Uterus (tissue), 4 donors: ENCODE results near the gene CHCHD3. TPM values are rescaled to one million over a fixed set of nuclear protein-coding genes. Genes with fewer than 3 reads are reported as not detected.
"Not testable (repeated sequence)": the region's sequence is repeated elsewhere in the genome, so short reads cannot be mapped to it uniquely, and the experiment has no call there.

ENCODE experiments used
- DNase-seq, 2 donors: peaks; one replicate each; pipeline ENCODE4 v3.0.0-alpha.2; 2019 to 2020
- H3K27ac ChIP-seq, 2 donors: fragments of 200-600 bp; sonication (generic); 1 replicate in 1 of 2; 2 replicates in 1 of 2; pipeline ENCODE4 v1.5.1; 2016 to 2018
- H3K27me3 ChIP-seq, 2 donors: fragments of 200-600 bp; sonication (generic); one replicate each; pipeline ENCODE4 v1.5.1; 2018 to 2019; ENCODE audit warnings: control low read depth in 1 of 2
- H3K36me3 ChIP-seq, 2 donors: fragments of 200-600 bp; sonication (generic); one replicate each; pipeline ENCODE4 v1.5.1; 2019; ENCODE audit warnings: control low read depth in 1 of 2
- H3K4me1 ChIP-seq, 2 donors: fragments of 200-600 bp; sonication (generic); one replicate each; pipeline ENCODE4 v1.5.1; 2018 to 2019; ENCODE audit warnings: control low read depth in 1 of 2
- H3K4me3 ChIP-seq, 2 donors: fragments of 200-600 bp; sonication (generic); 1 replicate in 1 of 2; 2 replicates in 1 of 2; pipeline ENCODE4 v1.5.1; 2018 to 2019; ENCODE audit warnings: mild to moderate bottlenecking in 1 of 2
- H3K9me3 ChIP-seq, 2 donors: fragments of 200-600 bp; sonication (generic); one replicate each; pipeline ENCODE4 v1.5.1; 2019; ENCODE audit warnings: control low read depth in 1 of 2
- POLR2A ChIP-seq, 2 donors: fragments of 450-650 bp; IDR thresholded peaks; one replicate each; pipeline ENCODE4 v1.6.1; 2016; ENCODE audit warnings: antibody characterized with exemption in 2 of 2, mild to moderate bottlenecking in 1 of 2, moderate library complexity in 1 of 2
- intact Hi-C: fragments of 100-400 bp; cut with DNase I; formaldehyde crosslinking; loops from one replicate; pipeline ENCODE4 v1.15.1; 2023; ENCODE audit warnings: low total_unique reads
- total RNA-seq, 4 donors: library from RNA; depleted of rRNA in 3 of 4; stranded (reverse); fragments of >200 nt in 3 of 4; gene quantifications; one replicate each; pipeline versions ENCODE4 v1.1.0 to v1.2.4, GENCODE V29; 2014 to 2023
- TF ChIP-seq, protein P1 (sequence below), 4 experiments: fragments of 200-600 bp in 2 of 4; fragments of 450-650 bp in 2 of 4; sonication (generic) in 2 of 4; IDR thresholded peaks; one replicate each; pipeline ENCODE4 v1.5.1; 2016 to 2019; ENCODE audit warnings: antibody characterized with exemption in 4 of 4, mild to moderate bottlenecking in 2 of 4, moderate library complexity in 1 of 4
- donor health status: DM: yes; HTN: yes; CAD: no.

CHCHD3 gene
- total RNA-seq, 4 donors from 2014 or later: 43.5 to 61.0 (median 47.6) TPM

DNA sequence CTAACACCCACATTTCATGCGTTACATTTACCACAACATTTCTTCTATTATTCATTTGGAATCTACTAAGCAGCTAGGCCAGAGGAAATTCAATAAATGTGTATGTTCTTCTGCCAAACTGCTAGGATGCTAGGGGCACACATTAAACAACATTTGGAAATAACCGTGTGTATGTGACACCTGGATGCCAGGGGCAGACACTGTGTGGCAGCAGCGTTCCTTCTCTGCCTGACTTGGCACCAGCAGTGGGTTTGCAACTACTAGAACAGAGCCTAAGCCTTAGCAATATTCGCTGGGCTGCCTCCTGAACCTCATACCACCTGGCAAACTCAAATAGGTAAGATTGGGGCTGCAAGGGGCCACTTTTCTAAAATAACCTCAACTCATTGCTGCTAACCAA lies 182.1 kb downstream of the CHCHD3 start:
- intact Hi-C loops: no loop called here
- TF ChIP-seq POLR2A (IDR thresholded peaks at IDR 0.05): no peak
- TF ChIP-seq, protein P1, sequence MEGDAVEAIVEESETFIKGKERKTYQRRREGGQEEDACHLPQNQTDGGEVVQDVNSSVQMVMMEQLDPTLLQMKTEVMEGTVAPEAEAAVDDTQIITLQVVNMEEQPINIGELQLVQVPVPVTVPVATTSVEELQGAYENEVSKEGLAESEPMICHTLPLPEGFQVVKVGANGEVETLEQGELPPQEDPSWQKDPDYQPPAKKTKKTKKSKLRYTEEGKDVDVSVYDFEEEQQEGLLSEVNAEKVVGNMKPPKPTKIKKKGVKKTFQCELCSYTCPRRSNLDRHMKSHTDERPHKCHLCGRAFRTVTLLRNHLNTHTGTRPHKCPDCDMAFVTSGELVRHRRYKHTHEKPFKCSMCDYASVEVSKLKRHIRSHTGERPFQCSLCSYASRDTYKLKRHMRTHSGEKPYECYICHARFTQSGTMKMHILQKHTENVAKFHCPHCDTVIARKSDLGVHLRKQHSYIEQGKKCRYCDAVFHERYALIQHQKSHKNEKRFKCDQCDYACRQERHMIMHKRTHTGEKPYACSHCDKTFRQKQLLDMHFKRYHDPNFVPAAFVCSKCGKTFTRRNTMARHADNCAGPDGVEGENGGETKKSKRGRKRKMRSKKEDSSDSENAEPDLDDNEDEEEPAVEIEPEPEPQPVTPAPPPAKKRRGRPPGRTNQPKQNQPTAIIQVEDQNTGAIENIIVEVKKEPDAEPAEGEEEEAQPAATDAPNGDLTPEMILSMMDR (IDR thresholded peaks at IDR 0.05): no peak
- no peak for DNase-seq
- Histone ChIP-seq H3K4me1 (no peaks in the 10 kb centered on the region), H3K27ac (no peak overlapping the region), H3K36me3 (no peaks in the 10 kb centered on the region), H3K9me3 (no peaks in the 10 kb centered on the region), H3K4me3 (no peak overlapping the region), H3K27me3 (no peaks in the 10 kb centered on the region)

DNA sequence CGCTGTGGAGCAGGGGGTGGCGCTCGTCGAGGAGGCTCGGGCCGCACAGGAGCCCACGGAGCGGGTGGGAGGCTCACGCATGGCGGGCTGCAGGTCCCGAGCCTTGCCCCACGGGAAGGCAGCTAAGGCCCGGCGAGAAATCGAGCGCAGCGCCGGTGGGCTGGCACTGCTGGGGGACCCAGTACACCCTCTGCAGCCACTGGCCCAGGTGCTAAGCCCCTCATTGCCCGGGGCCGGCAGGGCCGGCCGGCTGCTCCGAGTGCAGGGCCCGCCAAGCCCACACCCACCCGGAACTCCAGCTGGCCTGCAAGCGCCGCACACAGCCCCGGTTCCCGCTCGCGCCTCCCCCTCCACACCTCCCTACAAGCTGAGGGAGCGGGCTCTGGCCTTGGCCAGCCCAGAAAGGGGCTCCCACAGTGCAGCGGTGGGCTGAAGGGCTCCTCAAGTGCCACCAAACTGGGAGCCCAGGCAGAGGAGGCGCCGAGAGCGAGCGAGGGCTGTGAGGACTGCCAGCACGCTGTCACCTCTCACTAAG lies 183.2 kb downstream of the CHCHD3 start:
- DNase-seq, H3K36me3 ChIP-seq, H3K27ac ChIP-seq, H3K9me3 ChIP-seq, H3K4me1 ChIP-seq, H3K27me3 ChIP-seq, H3K4me3 ChIP-seq, intact Hi-C loops: not testable (repeated sequence)

DNA sequence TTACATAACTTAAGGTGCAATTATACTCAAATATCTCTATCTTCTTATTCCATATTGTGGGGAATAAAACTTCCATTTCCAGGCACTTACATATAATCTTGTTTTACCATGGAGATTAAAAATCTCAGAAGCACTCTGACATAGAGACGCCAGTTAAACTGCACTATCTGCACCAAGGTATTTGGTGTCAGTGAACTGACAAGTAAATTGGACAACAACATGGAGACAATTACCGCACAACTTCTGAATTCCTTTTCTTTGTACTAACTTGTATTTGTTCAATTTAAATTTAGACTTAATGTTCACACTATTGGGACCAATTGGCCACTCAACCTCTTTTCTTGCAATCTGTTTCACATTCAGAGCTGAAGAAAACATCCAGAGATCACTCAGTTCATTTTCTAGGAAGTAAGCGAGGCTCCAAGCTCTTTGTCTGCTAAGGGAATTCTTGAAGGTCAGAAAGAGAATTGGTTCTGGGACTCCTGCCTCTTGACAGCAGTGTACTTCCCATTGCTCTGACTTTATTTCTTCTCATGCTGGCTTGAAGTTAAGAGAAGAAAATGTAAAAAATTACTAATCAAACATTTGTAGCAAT lies 184.7 kb downstream of the CHCHD3 start:
- no peaks in the 10 kb centered on the region for H3K27me3 ChIP-seq
- intact Hi-C loops: no loop called here

DNA sequence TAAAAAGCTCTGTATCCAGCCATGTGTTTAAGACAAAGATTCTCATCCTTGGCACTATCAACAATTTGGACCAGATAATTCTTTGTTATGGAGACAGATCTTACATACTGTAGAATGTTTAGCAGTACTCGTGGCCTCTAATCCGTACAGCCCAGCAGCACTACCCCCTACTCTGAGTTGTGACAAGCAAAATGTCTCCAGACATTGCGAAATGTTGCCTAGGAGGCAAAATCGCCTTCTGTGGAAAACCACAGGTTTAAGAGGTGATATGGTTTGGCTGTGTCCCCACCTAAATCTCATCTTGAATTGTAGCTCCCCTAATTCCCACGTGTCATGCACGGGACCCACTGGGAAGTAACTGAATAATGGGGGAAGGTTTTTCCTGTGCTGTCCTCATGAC lies 186.7 kb downstream of the CHCHD3 start:
- no peak for TF ChIP-seq POLR2A (IDR thresholded peaks at IDR 0.05)
- TF ChIP-seq, protein P1 (IDR thresholded peaks at IDR 0.05): no peak
- intact Hi-C loops: no loop called here
- H3K27ac ChIP-seq: no peak overlapping the region
- DNase-seq: no peak
- no peaks in the 10 kb centered on the region for H3K36me3 ChIP-seq
- no peaks in the 10 kb centered on the region for H3K9me3 ChIP-seq
- H3K27me3 ChIP-seq: no peaks in the 10 kb centered on the region
- no peak overlapping the region for H3K4me3 ChIP-seq
- no peaks in the 10 kb centered on the region for H3K4me1 ChIP-seq

More for the DNA sequence above, 184.7 kb downstream of the CHCHD3 start:
- DNase-seq: no peak
- Histone ChIP-seq H3K36me3 (no peaks in the 10 kb centered on the region), H3K9me3 (no peaks in the 10 kb centered on the region), H3K4me3 (no peak overlapping the region), H3K27ac (no peak overlapping the region), H3K4me1 (no peaks in the 10 kb centered on the region)
- TF ChIP-seq, protein P1 (IDR thresholded peaks at IDR 0.05): no peak
- TF ChIP-seq POLR2A (IDR thresholded peaks at IDR 0.05): no peak

DNA sequence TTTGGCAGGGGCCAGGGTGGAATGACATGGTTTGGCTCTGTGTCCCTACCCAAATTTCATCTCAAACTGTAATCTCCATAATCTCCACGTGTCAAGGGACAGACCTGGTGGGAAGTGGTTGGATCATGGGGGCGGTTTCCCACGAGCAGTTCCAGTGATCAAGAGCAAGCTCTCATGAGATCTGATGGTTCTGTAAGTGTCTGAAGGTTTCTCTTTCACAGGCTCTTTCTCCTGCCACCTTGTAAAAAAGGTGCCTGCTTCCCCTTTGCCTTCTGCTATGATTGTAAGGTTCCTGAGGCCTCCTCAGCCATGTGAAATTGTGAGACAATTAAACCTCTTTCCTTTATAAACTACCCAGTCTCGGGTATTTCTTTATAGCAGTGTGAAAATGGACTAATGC lies 188.3 kb downstream of the CHCHD3 start:
- Histone ChIP-seq H3K4me1 (no peaks in the 10 kb centered on the region), H3K27me3 (no peaks in the 10 kb centered on the region), H3K36me3 (no peaks in the 10 kb centered on the region), H3K9me3 (no peaks in the 10 kb centered on the region), H3K27ac (no peak overlapping the region), H3K4me3 (no peak overlapping the region)
- no peak for DNase-seq
- TF ChIP-seq, protein P1 (IDR thresholded peaks at IDR 0.05): no peak
- TF ChIP-seq POLR2A (IDR thresholded peaks at IDR 0.05): no peak
- intact Hi-C loops: no loop called here

DNA sequence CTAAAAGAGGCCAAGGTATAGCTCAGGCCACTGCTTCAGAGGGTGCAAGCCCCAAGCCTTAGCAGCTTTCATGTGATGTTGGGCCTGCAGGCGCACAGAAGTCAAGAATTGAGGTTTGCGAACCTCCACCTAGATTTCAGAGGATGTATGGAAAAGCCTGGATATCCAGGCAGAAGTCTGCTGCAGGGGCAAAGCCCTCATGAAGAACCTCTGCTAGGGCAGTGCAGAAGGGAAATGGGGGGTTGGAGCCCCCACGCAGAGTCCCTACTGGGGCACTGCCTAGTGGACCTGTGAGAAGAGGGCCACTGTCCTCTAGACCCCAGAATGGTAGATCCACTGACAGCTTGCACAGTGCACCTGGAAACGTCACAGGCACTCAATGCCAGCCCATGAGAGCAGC lies 189.1 kb downstream of the CHCHD3 start:
- H3K9me3 ChIP-seq, H3K36me3 ChIP-seq, H3K4me3 ChIP-seq, H3K27ac ChIP-seq, H3K4me1 ChIP-seq, intact Hi-C loops, DNase-seq, H3K27me3 ChIP-seq: not testable (repeated sequence)
